ENCODE measurements around the gene CNTNAP5.

CNTNAP5 gene

GRCh38 chr2:124426625-124427024, 401.5 kb downstream of the CNTNAP5 start:
- Histone ChIP-seq H3K79me2 (ENCODE audit: insufficient read depth, low read length) (no peaks in the 10 kb centered on the region), H3K9me3 (ENCODE audit: insufficient read depth, low read depth, low read length) (no peaks in the 10 kb centered on the region), H3K36me3 (ENCODE audit: insufficient read depth, low read length) (no peaks in the 10 kb centered on the region), H3K9ac (ENCODE audit: low read depth, low read length, poor library complexity, severe bottlenecking) (no peak overlapping the region), H3K9me2 (replicated peaks; ENCODE audit: low read depth, low read length) (no peaks in the 10 kb centered on the region), H3K4me3 (ENCODE audit: low read length, poor library complexity, severe bottlenecking) (no peak overlapping the region), H3K4me2 (ENCODE audit: low read depth, low read length, poor library complexity, severe bottlenecking) (no peak overlapping the region), H4K20me1 (ENCODE audit: insufficient read depth, low read length, poor library complexity, severe bottlenecking) (no peaks in the 10 kb centered on the region), H3K27me3 (ENCODE audit: insufficient read depth, low read length, poor library complexity, severe bottlenecking) (no peaks in the 10 kb centered on the region), H2AFZ (ENCODE audit: low read length) (no peak overlapping the region), H3K4me1 (ENCODE audit: insufficient read depth, low read length, poor library complexity, severe bottlenecking) (no peaks in the 10 kb centered on the region), H3F3A (ENCODE audit: low read depth) (no peaks in the 10 kb centered on the region)
- TF ChIP-seq CTCF (conservative IDR thresholded peaks at IDR 0.05; ENCODE audit: low read length) (no peak), EZH2phosphoT487 (IDR thresholded peaks at IDR 0.05; ENCODE audit: borderline replicate concordance) (no peak)

GRCh38 chr2:124437811-124438210, 412.7 kb downstream of the CNTNAP5 start:
- Histone ChIP-seq H2AFZ (ENCODE audit: low read length) (no peak overlapping the region), H3F3A (ENCODE audit: low read depth) (no peaks in the 10 kb centered on the region), H3K27me3 (ENCODE audit: insufficient read depth, low read length, poor library complexity, severe bottlenecking) (no peaks in the 10 kb centered on the region), H3K79me2 (ENCODE audit: insufficient read depth, low read length) (no peaks in the 10 kb centered on the region), H3K9me2 (replicated peaks; ENCODE audit: low read depth, low read length) (no peaks in the 10 kb centered on the region), H4K20me1 (ENCODE audit: insufficient read depth, low read length, poor library complexity, severe bottlenecking) (no peaks in the 10 kb centered on the region), H3K4me3 (ENCODE audit: low read length, poor library complexity, severe bottlenecking) (no peak overlapping the region), H3K4me2 (ENCODE audit: low read depth, low read length, poor library complexity, severe bottlenecking) (no peak overlapping the region), H3K9me3 (ENCODE audit: insufficient read depth, low read depth, low read length) (no peaks in the 10 kb centered on the region), H3K9ac (ENCODE audit: low read depth, low read length, poor library complexity, severe bottlenecking) (no peak overlapping the region), H3K36me3 (ENCODE audit: insufficient read depth, low read length) (no peaks in the 10 kb centered on the region), H3K4me1 (ENCODE audit: insufficient read depth, low read length, poor library complexity, severe bottlenecking) (no peaks in the 10 kb centered on the region)
- TF ChIP-seq EZH2phosphoT487 (IDR thresholded peaks at IDR 0.05; ENCODE audit: borderline replicate concordance) (no peak), CTCF (conservative IDR thresholded peaks at IDR 0.05; ENCODE audit: low read length) (no peak)

GRCh38 chr2:124450481-124450880, 425.4 kb downstream of the CNTNAP5 start:
- no peaks in the 10 kb centered on the region for H3K27me3 ChIP-seq (ENCODE audit: insufficient read depth, low read length, poor library complexity, severe bottlenecking)
- H2AFZ ChIP-seq (ENCODE audit: low read length), result no peak overlapping the region
- no peaks in the 10 kb centered on the region for H3K4me1 ChIP-seq (ENCODE audit: insufficient read depth, low read length, poor library complexity, severe bottlenecking)
- H3F3A ChIP-seq (ENCODE audit: low read depth), result no peaks in the 10 kb centered on the region
- H3K79me2 ChIP-seq (ENCODE audit: insufficient read depth, low read length), result no peaks in the 10 kb centered on the region
- H3K36me3 ChIP-seq (ENCODE audit: insufficient read depth, low read length), result no peaks in the 10 kb centered on the region
- TF ChIP-seq CTCF (conservative IDR thresholded peaks at IDR 0.05; ENCODE audit: low read length) (no peak), EZH2phosphoT487 (IDR thresholded peaks at IDR 0.05; ENCODE audit: borderline replicate concordance) (no peak)
- no peak overlapping the region for H3K4me3 ChIP-seq (ENCODE audit: low read length, poor library complexity, severe bottlenecking)
- no peak overlapping the region for H3K4me2 ChIP-seq (ENCODE audit: low read depth, low read length, poor library complexity, severe bottlenecking)
- H3K9ac ChIP-seq (ENCODE audit: low read depth, low read length, poor library complexity, severe bottlenecking), result no peak overlapping the region
- no peaks in the 10 kb centered on the region for H3K9me3 ChIP-seq (ENCODE audit: insufficient read depth, low read depth, low read length)
- H4K20me1 ChIP-seq (ENCODE audit: insufficient read depth, low read length, poor library complexity, severe bottlenecking), result no peaks in the 10 kb centered on the region
- no peaks in the 10 kb centered on the region for H3K9me2 ChIP-seq (replicated peaks; ENCODE audit: low read depth, low read length)
